ENCODE measurements around the gene NDE1.

Gene NDE1

GRCh38 chr16:15771694-15772093, 121.6 kb downstream of the NDE1 start:
- DNase-seq = no peak

- DNase-seq = no peak
Measured at GRCh38 chr16:15772579-15773293, 122.7 kb downstream of the NDE1 start.

- DNase-seq = no peak
Measured at GRCh38 chr16:15773968-15774367, 123.9 kb downstream of the NDE1 start.

- DNase-seq = no peak
Measured at GRCh38 chr16:15775209-15775608, 125.2 kb downstream of the NDE1 start.

GRCh38 chr16:15775663-15776304, 125.7 kb downstream of the NDE1 start:
- DNase-seq = no peak
